Hematopoietic multipotent progenitor cell treated with erythropoietin and hydrocortisone succinate and interleukin-3 and kit ligand, for 17 days (in vitro differentiated cells): ENCODE results near the gene PXMP4.

Experiments used
- DNase-seq: peaks from one replicate; pipeline ENCODE4 v3.0.0-alpha.2; 2015; ENCODE audit warnings: low spot score

The PXMP4 gene

GRCh38 chr20:33681728-33682353 is 38.3 kb downstream of the PXMP4 start:
- DNase-seq = no peak

- DNase-seq = no peak
These were observed 38.8 kb downstream of the PXMP4 start for GRCh38 chr20:33681288-33681687.

GRCh38 chr20:33680686-33681085 is 39.4 kb downstream of the PXMP4 start:
- DNase-seq = no peak

GRCh38 chr20:33679758-33680485 is 40.2 kb downstream of the PXMP4 start:
- no peak for DNase-seq

- DNase-seq = no peak
These were observed 42.0 kb downstream of the PXMP4 start for GRCh38 chr20:33677991-33678702.

- no peak for DNase-seq
These were observed 43.2 kb downstream of the PXMP4 start for GRCh38 chr20:33676652-33677645.

GRCh38 chr20:33676121-33676520 is 44.0 kb downstream of the PXMP4 start:
- DNase-seq = no peak

- DNase-seq = no peak
These were observed 44.8 kb downstream of the PXMP4 start for GRCh38 chr20:33675136-33675959.

GRCh38 chr20:33674294-33675135 is 45.6 kb downstream of the PXMP4 start, which contains the start of gene NECAB3:
Gene NECAB3, minus strand, starts transcription at chr20:33674428. Its CDS starts 76 bp downstream, at chr20:33674352.
- peak; percentile 58 for DNase-seq

GRCh38 chr20:33673410-33674293 is 46.5 kb downstream of the PXMP4 start:
- DNase-seq = no peak

GRCh38 chr20:33673114-33673409 is 47.0 kb downstream of the PXMP4 start:
- DNase-seq = no peak

GRCh38 chr20:33672426-33673113 is 47.5 kb downstream of the PXMP4 start:
- peak; percentile 18 for DNase-seq

GRCh38 chr20:33671573-33672288 is 48.4 kb downstream of the PXMP4 start:
- DNase-seq = no peak

- DNase-seq = no peak
These were observed 49.2 kb downstream of the PXMP4 start for GRCh38 chr20:33670715-33671499.

- no peak for DNase-seq
These were observed 50.1 kb downstream of the PXMP4 start for GRCh38 chr20:33669873-33670640.

GRCh38 chr20:33669224-33669623 is 50.9 kb downstream of the PXMP4 start:
- no peak for DNase-seq
